B cell (primary cell): ENCODE measurements around the gene OASL. TPM values are rescaled to one million over a fixed set of nuclear protein-coding genes. Genes with fewer than 3 reads are reported as not detected.

Experiments
- ATAC-seq: fragments of 200-7000 bp; cut with Tn5 transposase; one replicate; pipeline ENCODE4 v1.10.0; 2021; ENCODE audit warnings: low read depth, mild to moderate bottlenecking, moderate number of reproducible peaks, moderate library complexity
- CTCF ChIA-PET: fragments of 350-600 bp; sonication (Branson Sonifier 250); formaldehyde crosslinking; loops from one replicate; lab custom pipeline; 2021; ENCODE audit warnings: antibody characterized with exemption, inconsistent platforms; lab: Charles Lee
- POLR2A ChIA-PET: fragments of 350-600 bp; sonication (Branson Sonifier 250); formaldehyde crosslinking; loops from one replicate; lab custom pipeline; 2021; ENCODE audit warnings: antibody characterized with exemption; lab: Charles Lee
- DNase-seq: peaks from one replicate; pipeline ENCODE4 v3.0.0; 2013
- H2AFZ ChIP-seq: 2 replicates; pipeline ENCODE4 v1.6.1; 2012; ENCODE audit warnings: mild to moderate bottlenecking, low read depth, low read length; ENCODE audit not compliant: insufficient read depth, poor library complexity, severe bottlenecking
- H3K27ac ChIP-seq, 2 donors: 1 replicate in 1 of 2; 2 replicates in 1 of 2; pipeline ENCODE4 v1.5.1; 2012 to 2013; ENCODE audit warnings: low read length in 2 of 2, mild to moderate bottlenecking in 2 of 2, moderate library complexity in 1 of 2
- H3K27me3 ChIP-seq, 4 experiments: fragments of 200-600 bp in 1 of 4; sonication (generic) in 1 of 4; replicated peaks in 1 of 4; 1 replicate in 2 of 4; 2 replicates in 2 of 4; pipeline versions ENCODE4 v1.6.1 to v1.7.0; 2013 to 2016; ENCODE audit warnings: low read length in 3 of 4, mild to moderate bottlenecking in 2 of 4, mixed read lengths in 1 of 4, moderate library complexity in 1 of 4; ENCODE audit not compliant: insufficient read depth in 4 of 4, control insufficient read depth in 3 of 4; ENCODE audit errors: control extremely low read depth in 1 of 4
- H3K36me3 ChIP-seq, 2 experiments: replicated peaks in 1 of 2; 1 replicate in 1 of 2; 2 replicates in 1 of 2; pipeline versions ENCODE4 v1.6.1 to v1.7.1; 2013; ENCODE audit warnings: low read length in 1 of 2; ENCODE audit not compliant: insufficient read depth in 2 of 2, control insufficient read depth in 1 of 2; ENCODE audit errors: control extremely low read depth in 1 of 2, extremely low read depth in 1 of 2
- H3K4me1 ChIP-seq, 2 donors: fragments of 200-600 bp in 1 of 2; sonication (generic) in 1 of 2; 1 replicate in 1 of 2; 2 replicates in 1 of 2; pipeline versions ENCODE4 v1.5.1 to v1.6.1; 2013 to 2017; ENCODE audit warnings: low read length in 2 of 2; ENCODE audit not compliant: control insufficient read depth in 2 of 2, insufficient read depth in 2 of 2
- H3K4me2 ChIP-seq: replicated peaks from 2 replicates; pipeline ENCODE3; 2012; ENCODE audit warnings: mild to moderate bottlenecking, low read depth, low read length; ENCODE audit not compliant: poor library complexity, severe bottlenecking
- H3K4me3 ChIP-seq, 5 experiments: fragments of 200-600 bp in 1 of 5; sonication (generic) in 1 of 5; 1 replicate in 3 of 5; 2 replicates in 2 of 5; pipeline versions ENCODE4 v1.5.1 to v1.7.0; 2011 to 2016; ENCODE audit warnings: low read length in 4 of 5, mild to moderate bottlenecking in 4 of 5, low read depth in 2 of 5, control low read depth in 1 of 5, moderate library complexity in 1 of 5; ENCODE audit not compliant: insufficient read depth in 1 of 5; ENCODE audit errors: control extremely low read depth in 1 of 5, extremely low read depth in 1 of 5
- H3K79me2 ChIP-seq: fragments of 200-600 bp; sonication (generic); one replicate; pipeline ENCODE4 v1.6.0; 2016; ENCODE audit warnings: low read length; ENCODE audit not compliant: control insufficient read depth, insufficient read depth
- H3K9ac ChIP-seq: fragments of 200-600 bp; sonication (generic); 2 replicates; pipeline ENCODE4 v1.6.1; 2017; ENCODE audit warnings: mild to moderate bottlenecking, low read length, moderate library complexity
- H3K9me3 ChIP-seq, 3 donors: one replicate each; pipeline versions ENCODE4 v1.6.1 to v1.7.1; 2013; ENCODE audit warnings: low read length in 2 of 3; ENCODE audit not compliant: control insufficient read depth in 2 of 3, insufficient read depth in 1 of 3; ENCODE audit errors: control extremely low read depth in 1 of 3
- H4K20me1 ChIP-seq: 2 replicates; pipeline ENCODE4 v1.6.0; 2012; ENCODE audit warnings: mild to moderate bottlenecking, low read length; ENCODE audit not compliant: insufficient read depth, control insufficient read depth, poor library complexity, severe bottlenecking
- H3K27ac Mint-ChIP-seq: one replicate; pipeline ENCODE4 v1.8.0; 2021; ENCODE audit warnings: mixed read lengths
- H3K27me3 Mint-ChIP-seq: one replicate; pipeline ENCODE4 v1.8.0; 2021; ENCODE audit warnings: mixed read lengths
- H3K4me1 Mint-ChIP-seq: one replicate; pipeline ENCODE4 v1.8.0; 2021; ENCODE audit warnings: mixed read lengths
- H3K4me3 Mint-ChIP-seq: one replicate; pipeline ENCODE4 v1.8.0; 2021; ENCODE audit warnings: mixed read lengths
- H3K9me3 Mint-ChIP-seq: one replicate; pipeline ENCODE4 v1.8.0; 2022; ENCODE audit warnings: mixed read lengths; ENCODE audit not compliant: insufficient read depth
- CTCF ChIP-seq: fragments of 200-600 bp; IDR thresholded peaks from one replicate; pipeline ENCODE4 v1.8.0; 2022; ENCODE audit warnings: antibody characterized with exemption, mild to moderate bottlenecking
- EZH2 ChIP-seq: IDR thresholded peaks from 2 replicates; pipeline ENCODE4 v1.6.1; 2012; ENCODE audit warnings: borderline replicate concordance, low read depth, mild to moderate bottlenecking, moderate library complexity, low read length; ENCODE audit not compliant: insufficient read depth, poor library complexity, severe bottlenecking
- WGBS: methylation state at CpG from one replicate; pipeline ENCODE4 v1.1.5; 2013; ENCODE audit warnings: missing lambda C conversion rate; ENCODE audit not compliant: insufficient coverage; 5-methylcytosine and 5-hydroxymethylcytosine counted together
- intact Hi-C: fragments of 100-400 bp; cut with micrococcal nuclease; formaldehyde crosslinking; loops from one replicate; pipeline ENCODE4 v1.10.0; 2022
- polyA plus RNA-seq: library from polyadenylated mRNA; depleted of rRNA; stranded (reverse); fragments of >200 nt; gene quantifications from 2 replicates; pipeline ENCODE4 v1.2.3, GENCODE V29; 2012
- total RNA-seq, 2 donors: library from RNA; stranded (reverse); fragments of 120-200 nt in 1 of 2; gene quantifications; 1 replicate in 1 of 2; 2 replicates in 1 of 2; pipeline versions ENCODE4 v1.2.3 to v1.2.4, GENCODE V29; 2013 to 2022

OASL gene
- total and polyA plus RNA-seq, 2 donors (not counting 1 experiment from before 2014, with no cell fraction given) = 0.18 to 1.1 TPM

DNA sequence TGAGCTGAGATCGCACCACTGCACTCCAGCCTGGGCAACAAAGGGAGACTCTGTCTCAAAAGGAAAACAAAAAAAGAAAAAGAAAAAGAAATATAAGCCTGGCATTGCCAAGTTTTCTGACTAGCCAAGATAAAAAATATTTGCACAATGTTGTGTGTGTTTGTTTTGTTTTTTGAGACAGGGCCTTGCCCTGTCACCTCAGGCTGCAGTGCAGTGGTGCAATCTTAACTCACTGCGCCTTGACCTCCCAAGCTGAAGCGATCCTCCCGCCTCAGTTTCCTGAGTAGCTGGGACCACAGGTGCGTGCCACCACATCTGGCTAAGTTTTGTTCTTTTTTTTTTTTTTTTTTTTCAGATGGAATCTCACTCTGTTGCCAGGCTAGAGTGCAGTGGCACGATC lies 17.3 kb downstream of the OASL start:
- no peaks in the 10 kb centered on the region for H3K4me1 ChIP-seq
- no peak for ATAC-seq
- H3K9me3 ChIP-seq = peaks cover 0 to 1% (median 0%) of the 10 kb centered on the region in 3 donors
- 88% methylated on average over 5 of the region's 6 CpGs for WGBS
- H3K4me2 ChIP-seq = no peak overlapping the region
- no peaks in the 10 kb centered on the region for H3K36me3 ChIP-seq
- H3K27ac ChIP-seq = no peak overlapping the region
- Mint-ChIP-seq H3K27ac (no peak overlapping the region), H3K9me3 (no peaks in the 10 kb centered on the region), H3K4me3 (no peak overlapping the region), H3K4me1 (no peaks in the 10 kb centered on the region), H3K27me3 (peaks cover 15% of the 10 kb centered on the region)
- no peaks in the 10 kb centered on the region for H4K20me1 ChIP-seq
- H3K9ac ChIP-seq = no peak overlapping the region
- H3K27me3 ChIP-seq = peaks cover 0 to 6% (median 0%) of the 10 kb centered on the region in 4 experiments
- no peak for TF ChIP-seq CTCF
- TF ChIP-seq EZH2 = no peak
- no peak for DNase-seq
- H3K79me2 ChIP-seq = no peaks in the 10 kb centered on the region
- CTCF ChIA-PET = no interaction called here
- POLR2A ChIA-PET = interaction anchor here (0.7 kb wide), 1 partner anchor 13 kb away, joined by 12 read pairs; no protein-coding TSS in a partner anchor
- no peak overlapping the region for H2AFZ ChIP-seq
- H3K4me3 ChIP-seq = no peak overlapping the region
- intact Hi-C loops = no loop called here

DNA sequence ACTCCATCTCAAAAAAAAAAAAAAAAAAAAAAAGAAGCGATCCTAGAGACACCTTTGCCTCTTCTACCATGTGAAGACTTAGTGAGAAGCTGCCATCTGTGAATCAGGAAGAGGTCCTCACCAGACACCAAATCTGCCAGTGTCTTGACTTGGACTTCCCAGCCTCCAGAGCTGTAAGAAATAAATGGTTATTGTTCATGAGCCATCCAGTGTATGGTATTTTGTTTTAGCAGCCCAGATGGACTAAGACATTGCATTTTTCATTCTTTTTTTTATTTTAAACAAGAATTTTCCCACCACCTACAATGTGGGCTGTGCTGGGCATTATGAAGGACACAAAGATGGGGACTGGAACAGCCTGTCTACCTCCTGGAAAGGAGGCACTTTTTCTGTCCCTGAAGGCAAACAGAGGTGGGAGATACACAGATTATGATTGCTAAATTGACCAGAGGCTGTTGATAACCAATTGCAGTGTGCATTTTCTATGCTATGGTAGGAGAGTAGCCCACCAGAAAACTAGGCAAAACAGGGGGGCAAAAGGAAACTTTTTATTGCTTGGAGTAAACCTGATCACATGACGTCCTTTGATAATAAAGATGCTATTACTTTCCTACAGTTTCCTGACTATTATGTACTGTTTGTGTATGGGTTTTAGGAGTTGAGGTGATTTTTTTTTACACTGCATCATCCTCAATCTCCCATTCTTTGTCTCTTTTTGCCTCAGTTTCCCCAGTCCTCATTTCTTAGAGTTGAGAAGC lies 20.0 kb downstream of the OASL start:
- no peak for ATAC-seq
- ChIA-PET POLR2A (interaction anchor here (0.7 kb wide), 1 partner anchor 547 kb away, joined by 5 read pairs; no protein-coding TSS in a partner anchor), CTCF (interaction anchor here (0.6 kb wide), 1 partner anchor 678 kb away, joined by 3 read pairs; no protein-coding TSS in a partner anchor)
- H3K4me3 ChIP-seq = no peak overlapping the region
- no peak for TF ChIP-seq CTCF
- TF ChIP-seq EZH2 = no peak
- DNase-seq = no peak
- H3K27ac ChIP-seq = no peak overlapping the region
- H3K36me3 ChIP-seq = no peaks in the 10 kb centered on the region
- intact Hi-C loops = loop anchor here (5.0 kb wide), 1 partner anchor 117 kb away; the partner anchor contains the start of gene SPPL3
- no peak overlapping the region for H2AFZ ChIP-seq
- H3K27ac Mint-ChIP-seq = no peak overlapping the region
- H3K4me3 Mint-ChIP-seq = no peak overlapping the region
- H3K79me2 ChIP-seq = peaks cover 16% of the 10 kb centered on the region
- peaks cover 14% of the 10 kb centered on the region for H3K4me1 Mint-ChIP-seq
- no peak overlapping the region for H3K9ac ChIP-seq
- H3K27me3 Mint-ChIP-seq = peaks cover 7% of the 10 kb centered on the region
- no peaks in the 10 kb centered on the region for H4K20me1 ChIP-seq
- H3K4me2 ChIP-seq = no peak overlapping the region
- H3K4me1 ChIP-seq = peaks cover 4 to 7% of the 10 kb centered on the region in 2 donors
- H3K27me3 ChIP-seq = no peaks in the 10 kb centered on the region
- peaks cover 0 to 1% (median 0%) of the 10 kb centered on the region in 3 donors for H3K9me3 ChIP-seq
- no CpG with 5 or more reads among the region's 2 CpGs for WGBS
- H3K9me3 Mint-ChIP-seq = no peaks in the 10 kb centered on the region
